HG03558 (cell line): ENCODE data around the gene SS18L1.

Experiments used
- ATAC-seq: cut with Tn5 transposase; IDR thresholded peaks from one replicate; pipeline ENCODE4 v1.9.1; 2021; ENCODE audit warnings: moderate number of reproducible peaks; ENCODE audit not compliant: unreplicated experiment; ENCODE audit errors: extremely low read depth

The SS18L1 gene

GRCh38 chr20:62119591-62120364, 23.8 kb upstream of the SS18L1 start:
- no peak for ATAC-seq

- ATAC-seq, result no peak
These were observed 23.2 kb upstream of the SS18L1 start for GRCh38 chr20:62120365-62120762.

GRCh38 chr20:62120990-62121775, 22.4 kb upstream of the SS18L1 start:
- ATAC-seq, result no peak

- peak; percentile 48 for ATAC-seq
These were observed 21.6 kb upstream of the SS18L1 start, which contains the start of gene LSM14B for GRCh38 chr20:62121776-62122653. Gene LSM14B (plus strand): TSS chr20:62122475. CDS start chr20:62122667, 192 bp downstream.

GRCh38 chr20:62122654-62123449, 20.7 kb upstream of the SS18L1 start:
- no peak for ATAC-seq

- ATAC-seq, result no peak
These were observed 20.0 kb upstream of the SS18L1 start for GRCh38 chr20:62123450-62124118.

- ATAC-seq, result no peak
These were observed 17.4 kb upstream of the SS18L1 start for GRCh38 chr20:62126141-62126540.

- ATAC-seq, result no peak
These were observed 15.8 kb upstream of the SS18L1 start for GRCh38 chr20:62127799-62128198.

GRCh38 chr20:62128502-62128901, 15.1 kb upstream of the SS18L1 start:
- no peak for ATAC-seq

- no peak for ATAC-seq
These were observed 13.6 kb upstream of the SS18L1 start for GRCh38 chr20:62129731-62130531.

GRCh38 chr20:62131560-62132320, 11.8 kb upstream of the SS18L1 start:
- no peak for ATAC-seq

- no peak for ATAC-seq
These were observed 11.1 kb upstream of the SS18L1 start for GRCh38 chr20:62132421-62132820.

- no peak for ATAC-seq
These were observed 10.3 kb upstream of the SS18L1 start for GRCh38 chr20:62133051-62133845.

- ATAC-seq, result no peak
These were observed 9.7 kb upstream of the SS18L1 start for GRCh38 chr20:62133864-62134263.

GRCh38 chr20:62134735-62135231, 8.8 kb upstream of the SS18L1 start:
- no peak for ATAC-seq

GRCh38 chr20:62135573-62136266, 7.8 kb upstream of the SS18L1 start:
- no peak for ATAC-seq
